ENCODE results near the gene CCDC194. TPM values are rescaled to one million over a fixed set of nuclear protein-coding genes. Genes with fewer than 3 reads are reported as not detected.

Gene CCDC194
- polyA plus RNA-seq, 1 donor from 2014 or later = not detected

GRCh38 chr19:17423429-17424208 is 29.6 kb upstream of the CCDC194 start:
- Histone ChIP-seq H3K36me3 (ENCODE audit: insufficient read depth, low read length) (no peaks in the 10 kb centered on the region), H4K20me1 (ENCODE audit: insufficient read depth) (no peaks in the 10 kb centered on the region), H3K4me3 (ENCODE audit: low read length) (no peak overlapping the region), H3F3A (ENCODE audit: insufficient read depth, low read length, poor library complexity, severe bottlenecking) (peaks cover 3% of the 10 kb centered on the region), H3K9me2 (ENCODE audit: insufficient read depth, low read length) (no peaks in the 10 kb centered on the region), H3K27me3 (ENCODE audit: insufficient read depth, low read depth, low read length) (no peaks in the 10 kb centered on the region), H3K79me2 (replicated peaks; ENCODE audit: insufficient read depth, low read length) (no peaks in the 10 kb centered on the region), H3K27ac (ENCODE audit: low read length) (no peak overlapping the region), H2AFZ (ENCODE audit: low read depth, low read length) (no peak overlapping the region), H3K4me2 (ENCODE audit: low read length) (no peak overlapping the region), H3K9me3 (ENCODE audit: low read length) (no peaks in the 10 kb centered on the region), H3K9ac (ENCODE audit: low read length) (no peak overlapping the region)
- TF ChIP-seq POLR2AphosphoS5 (IDR thresholded peaks at IDR 0.05) (no peak), REST (IDR thresholded peaks at IDR 0.05; ENCODE audit: borderline replicate concordance) (no peak), CTCF (IDR thresholded peaks at IDR 0.05; ENCODE audit: poor library complexity, severe bottlenecking) (no peak), RAD21 (conservative IDR thresholded peaks at IDR 0.05) (no peak), TAF1 (IDR thresholded peaks at IDR 0.05; ENCODE audit: low read depth) (no peak), MXI1 (conservative IDR thresholded peaks at IDR 0.05; ENCODE audit: poor library complexity, severe bottlenecking) (no peak), SMC3 (conservative IDR thresholded peaks at IDR 0.05; ENCODE audit: poor library complexity) (no peak), EZH2 (IDR thresholded peaks at IDR 0.05; ENCODE audit: borderline replicate concordance, insufficient read depth, low read length, poor library complexity, severe bottlenecking) (no peak), EP300 (conservative IDR thresholded peaks at IDR 0.05; ENCODE audit: poor library complexity, severe bottlenecking) (no peak)

GRCh38 chr19:17421942-17422341 is 27.9 kb upstream of the CCDC194 start:
- no peaks in the 10 kb centered on the region for H3K36me3 ChIP-seq (ENCODE audit: insufficient read depth, low read length)
- no peak overlapping the region for H3K9ac ChIP-seq (ENCODE audit: low read length)
- H3K9me3 ChIP-seq (ENCODE audit: low read length) = no peaks in the 10 kb centered on the region
- H3K4me3 ChIP-seq (ENCODE audit: low read length) = no peak overlapping the region
- H3K27me3 ChIP-seq (ENCODE audit: insufficient read depth, low read depth, low read length) = no peaks in the 10 kb centered on the region
- no peak overlapping the region for H3K27ac ChIP-seq (ENCODE audit: low read length)
- H3K9me2 ChIP-seq (ENCODE audit: insufficient read depth, low read length) = no peaks in the 10 kb centered on the region
- TF ChIP-seq TAF1 (IDR thresholded peaks at IDR 0.05; ENCODE audit: low read depth) (no peak), MXI1 (conservative IDR thresholded peaks at IDR 0.05; ENCODE audit: poor library complexity, severe bottlenecking) (no peak), SMC3 (conservative IDR thresholded peaks at IDR 0.05; ENCODE audit: poor library complexity) (no peak), REST (IDR thresholded peaks at IDR 0.05; ENCODE audit: borderline replicate concordance) (no peak), EP300 (conservative IDR thresholded peaks at IDR 0.05; ENCODE audit: poor library complexity, severe bottlenecking) (no peak), CTCF (IDR thresholded peaks at IDR 0.05; ENCODE audit: poor library complexity, severe bottlenecking) (no peak), RAD21 (conservative IDR thresholded peaks at IDR 0.05) (no peak), POLR2AphosphoS5 (IDR thresholded peaks at IDR 0.05) (no peak), EZH2 (IDR thresholded peaks at IDR 0.05; ENCODE audit: borderline replicate concordance, insufficient read depth, low read length, poor library complexity, severe bottlenecking) (no peak)
- H3K79me2 ChIP-seq (replicated peaks; ENCODE audit: insufficient read depth, low read length) = no peaks in the 10 kb centered on the region
- peaks cover 3% of the 10 kb centered on the region for H3F3A ChIP-seq (ENCODE audit: insufficient read depth, low read length, poor library complexity, severe bottlenecking)
- H4K20me1 ChIP-seq (ENCODE audit: insufficient read depth) = no peaks in the 10 kb centered on the region
- no peak overlapping the region for H2AFZ ChIP-seq (ENCODE audit: low read depth, low read length)
- H3K4me2 ChIP-seq (ENCODE audit: low read length) = no peak overlapping the region
